Measurements from ENCODE around the gene PTGDR2.

PTGDR2 gene

GRCh38 chr11:60801194-60801593 is 54.6 kb downstream of the PTGDR2 start:
- FAIRE-seq = no peak
